ENCODE results near the gene PRDX1.
A peak's percentile ranks its signal among the peaks of the same experiment; 100 is the strongest.

The PRDX1 gene

GRCh38 chr1:45521413-45522323 is at the start of gene PRDX1:
TSS of gene PRDX1 (minus strand) at chr1:45521884. CDS start at chr1:45519043, 2,841 bp downstream.
- peak; percentile 96 to 99 for DNase-seq

DNA sequence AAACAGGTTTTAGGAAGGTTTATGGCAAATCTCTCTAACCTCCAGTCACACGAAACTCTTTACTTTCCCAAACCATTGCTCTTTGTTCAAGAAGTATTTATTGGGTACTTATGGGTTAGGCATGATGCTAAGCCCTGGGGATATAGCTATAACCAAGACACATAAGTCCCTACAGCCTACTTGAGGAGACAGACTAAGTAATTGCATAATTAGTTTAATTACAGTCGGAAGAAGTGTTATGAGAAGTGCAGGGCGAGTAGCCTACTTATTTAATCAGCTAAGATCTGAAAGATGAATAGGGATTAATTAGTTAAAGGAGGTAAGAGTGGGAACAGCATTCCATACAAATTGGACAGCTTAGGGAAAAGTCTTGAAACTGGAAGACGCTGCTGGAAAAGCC is 48.9 kb upstream of the PRDX1 start:
- DNase-seq = no peak

GRCh38 chr1:45569962-45570581 is 48.4 kb upstream of the PRDX1 start:
- DNase-seq = peak; percentile 52 to 67

GRCh38 chr1:45569571-45569961 is 47.9 kb upstream of the PRDX1 start:
- DNase-seq = no peak

DNA sequence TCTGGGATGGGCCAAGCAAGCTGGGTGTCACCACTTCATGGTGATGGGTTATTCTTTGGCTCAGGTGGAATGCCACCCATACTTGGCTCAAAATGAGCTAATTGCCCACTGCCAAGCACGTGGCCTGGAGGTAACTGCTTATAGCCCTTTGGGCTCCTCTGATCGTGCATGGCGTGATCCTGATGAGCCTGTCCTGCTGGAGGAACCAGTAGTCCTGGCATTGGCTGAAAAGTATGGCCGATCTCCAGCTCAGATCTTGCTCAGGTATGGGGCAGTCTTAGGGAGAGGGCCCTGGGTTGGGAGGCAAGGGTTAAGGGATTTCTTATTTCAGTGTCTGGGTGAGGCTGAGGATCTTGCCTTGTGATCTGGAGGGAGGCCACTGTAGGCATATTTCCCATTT is 46.7 kb upstream of the PRDX1 start:
- no peak for DNase-seq

- DNase-seq = no peak
Observed at GRCh38 chr1:45567911-45568310, 46.2 kb upstream of the PRDX1 start.

GRCh38 chr1:45566722-45567121 is 45.0 kb upstream of the PRDX1 start:
- no peak for DNase-seq

- no peak for DNase-seq
Observed at GRCh38 chr1:45563843-45564242, 42.2 kb upstream of the PRDX1 start.

GRCh38 chr1:45557422-45557944 is 35.8 kb upstream of the PRDX1 start:
- DNase-seq = no peak

DNA sequence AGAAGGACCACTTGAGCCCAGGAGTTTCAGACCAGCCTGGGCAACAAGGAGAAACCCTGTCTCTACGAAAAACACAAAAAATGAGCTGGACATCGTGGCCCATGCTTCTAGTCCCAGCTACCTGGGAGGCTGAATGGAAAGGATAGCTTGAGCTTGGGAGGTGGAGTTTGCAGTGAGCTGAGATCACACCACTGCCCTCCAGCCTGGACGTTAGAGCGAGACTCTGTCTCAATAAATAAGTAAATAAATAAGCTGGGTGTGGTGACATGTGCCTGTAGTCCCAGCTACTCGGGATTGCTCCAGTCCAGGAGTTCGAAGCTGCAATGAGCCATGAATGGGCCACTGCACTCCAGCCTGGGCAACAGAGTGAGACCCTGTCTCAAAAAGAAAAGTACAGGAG is 32.5 kb upstream of the PRDX1 start:
- no peak for DNase-seq

- DNase-seq = no peak
Observed at GRCh38 chr1:45552331-45552730, 30.6 kb upstream of the PRDX1 start.

DNA sequence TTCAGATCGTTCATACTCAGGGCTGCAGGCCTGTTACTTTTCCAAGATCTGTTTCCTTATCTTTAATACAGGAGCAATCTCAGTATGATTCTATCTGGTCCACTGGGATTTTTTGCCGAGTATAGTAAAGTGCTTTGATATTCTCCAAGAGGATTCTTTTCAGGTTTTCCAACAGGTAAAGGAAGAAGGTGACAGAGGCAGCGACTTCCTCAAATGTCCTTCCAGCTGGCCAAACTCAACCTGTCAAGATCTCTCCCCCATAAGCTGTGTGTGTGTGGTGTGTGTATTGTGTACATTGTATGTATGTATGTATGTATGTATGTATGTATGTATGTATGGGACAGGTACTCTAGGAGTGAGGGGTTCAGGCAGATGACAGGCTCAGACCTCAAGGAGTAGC is 30.0 kb upstream of the PRDX1 start:
- DNase-seq = no peak

DNA sequence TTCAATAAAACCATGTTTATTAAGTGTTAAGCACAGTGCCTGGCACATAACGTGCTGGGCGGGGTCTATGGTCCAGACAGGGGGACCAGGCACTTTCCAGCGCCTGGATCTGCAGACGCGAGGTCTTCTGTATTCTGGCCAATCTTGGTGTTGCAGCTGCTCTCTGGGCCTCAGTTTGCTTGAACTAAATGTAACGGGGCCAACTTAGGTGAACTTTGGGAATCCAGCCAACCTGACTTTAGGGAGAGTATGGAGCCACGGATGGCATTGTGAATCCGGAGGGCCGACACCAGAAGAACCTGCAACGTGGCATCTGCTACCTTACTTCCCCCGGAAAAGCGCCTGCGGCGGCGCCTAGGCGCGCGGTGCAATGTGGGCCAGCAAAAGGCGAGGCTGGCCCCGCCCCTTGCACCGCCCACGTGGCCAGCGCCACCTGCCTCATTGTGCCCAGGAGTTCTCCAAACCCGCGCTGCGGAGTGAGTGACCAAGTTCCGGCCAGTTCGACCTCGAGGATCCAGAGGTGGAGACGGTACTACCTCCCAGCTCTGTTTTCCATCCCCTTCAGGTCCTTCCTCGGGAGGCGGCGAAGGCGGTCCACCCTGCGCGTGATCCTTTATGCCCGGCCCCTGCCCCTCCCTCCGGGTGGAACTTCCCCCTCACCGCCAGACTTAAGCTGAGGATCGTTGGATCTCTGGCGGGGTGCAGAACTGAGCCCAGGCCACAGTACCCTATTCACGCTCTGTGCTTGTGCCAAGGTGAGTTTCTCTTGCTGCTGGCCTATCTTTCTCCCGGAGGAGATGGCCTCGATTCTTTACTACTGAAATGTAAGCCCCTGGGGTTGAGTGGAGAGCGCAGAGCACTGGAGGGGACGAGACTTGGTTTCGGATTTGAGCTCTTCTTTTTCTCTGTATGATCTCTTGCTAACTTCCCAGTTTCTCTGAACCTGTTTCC is 29.0 kb upstream of the PRDX1 start, which contains the start of gene AKR1A1:
TSS of gene AKR1A1 (plus strand) at position 426 of the 951 bp plus-strand sequence. CDS start 10,969 bp downstream, outside the sequence.
- peak; percentile 86 to 89 for DNase-seq

GRCh38 chr1:45545553-45546310 is 24.0 kb upstream of the PRDX1 start:
- DNase-seq = no peak

DNA sequence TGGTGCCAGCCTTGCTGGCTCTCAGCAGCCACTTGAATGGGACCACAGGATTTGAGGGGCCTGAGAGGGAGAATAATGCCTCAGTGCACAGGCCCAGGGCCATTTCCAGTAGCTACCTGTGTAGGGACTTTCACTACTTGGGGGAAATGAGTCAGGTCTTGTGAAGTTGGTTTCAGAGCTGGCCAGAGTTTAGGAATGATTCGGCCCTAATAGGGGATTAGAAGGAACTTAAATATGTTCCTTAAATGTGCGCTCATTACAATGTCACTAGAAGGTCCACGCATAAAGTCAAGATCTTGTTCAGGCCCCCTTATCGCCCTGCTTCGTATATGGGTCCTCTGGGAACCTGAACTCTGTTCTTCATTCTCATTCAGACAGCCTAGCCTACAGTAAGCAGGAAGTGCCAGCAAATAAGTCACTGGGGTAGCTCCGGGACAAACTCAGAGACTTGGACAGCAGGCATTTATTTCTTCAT is 23.4 kb upstream of the PRDX1 start:
- no peak for DNase-seq

- no peak for DNase-seq
Observed at GRCh38 chr1:45544530-45544929, 22.8 kb upstream of the PRDX1 start.

DNA sequence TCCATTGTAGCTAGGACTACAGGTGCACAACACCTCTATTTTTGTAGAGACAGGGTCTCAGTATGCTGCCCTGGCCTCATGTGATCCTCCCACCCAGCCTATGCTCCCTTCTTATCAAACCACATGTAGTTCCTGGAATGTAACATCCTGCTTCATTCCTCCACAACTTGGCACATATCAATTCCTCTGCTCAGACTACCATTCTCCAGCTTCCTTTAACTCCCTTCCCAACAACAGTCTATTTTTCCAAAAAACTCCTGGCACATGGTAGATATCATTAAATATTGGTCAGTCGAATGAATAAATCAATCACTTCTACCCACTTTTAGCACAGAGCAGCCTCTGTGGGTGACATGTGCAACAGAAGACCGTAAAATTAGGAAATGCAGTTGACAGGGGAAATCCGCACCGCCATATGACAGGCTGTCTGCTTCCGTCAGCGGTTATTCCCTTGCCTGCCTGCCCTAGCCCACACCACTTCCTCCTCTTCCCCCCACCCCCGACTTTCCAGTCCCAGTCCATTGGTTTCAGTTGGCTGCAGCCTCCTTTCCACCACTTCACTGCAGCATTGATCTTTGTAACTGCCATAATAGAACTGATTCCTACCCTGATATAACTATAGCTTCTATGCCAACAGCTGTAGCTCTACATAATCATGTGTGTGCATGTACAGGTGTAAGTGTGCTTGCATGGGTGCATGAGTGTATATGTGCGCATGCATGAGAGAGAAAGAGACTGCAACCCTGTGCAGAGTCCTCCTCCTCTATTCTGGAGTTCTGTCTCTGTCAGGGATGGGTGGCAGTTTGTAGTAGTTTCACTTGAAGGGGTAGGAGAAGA is 22.1 kb upstream of the PRDX1 start:
- DNase-seq = peak; percentile 57 to 85

DNA sequence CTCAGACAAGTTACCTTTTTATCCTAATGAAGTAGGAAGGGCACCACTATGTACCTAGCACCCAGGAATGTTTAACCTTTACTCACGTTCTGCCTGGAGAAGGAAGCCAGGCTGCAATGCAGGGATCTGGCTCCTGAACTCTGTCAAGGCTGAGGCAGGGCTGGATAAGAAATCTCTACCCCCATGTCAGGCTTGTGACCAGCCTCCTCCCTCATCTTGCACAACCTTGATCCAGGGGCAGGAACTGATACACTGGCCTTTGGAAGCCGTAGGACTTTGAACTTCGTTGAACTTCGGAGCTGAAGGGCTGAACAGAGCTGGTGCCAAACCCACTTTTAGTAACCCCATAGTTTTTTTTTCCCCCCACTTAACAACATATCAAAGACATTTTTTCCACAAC is 20.9 kb upstream of the PRDX1 start:
- DNase-seq = no peak

DNA sequence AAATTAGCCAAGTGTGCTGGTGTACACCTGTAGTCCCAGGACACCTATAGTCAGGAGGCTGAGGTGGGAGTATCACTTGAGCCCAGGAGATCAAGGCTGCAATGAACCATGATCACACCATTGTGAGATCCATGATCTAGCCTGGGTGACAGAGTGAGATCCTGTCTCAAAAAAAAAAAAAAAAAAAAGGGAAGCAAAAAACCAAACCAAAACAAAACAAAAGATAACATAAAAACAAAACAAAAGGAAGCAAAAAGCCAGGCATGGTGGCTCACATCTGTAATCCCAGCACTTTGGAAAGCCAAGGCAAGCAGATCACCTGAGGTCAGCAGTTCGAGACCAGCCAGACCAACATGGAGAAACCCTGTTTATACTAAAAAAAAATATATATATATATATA is 19.5 kb upstream of the PRDX1 start:
- DNase-seq = no peak

DNA sequence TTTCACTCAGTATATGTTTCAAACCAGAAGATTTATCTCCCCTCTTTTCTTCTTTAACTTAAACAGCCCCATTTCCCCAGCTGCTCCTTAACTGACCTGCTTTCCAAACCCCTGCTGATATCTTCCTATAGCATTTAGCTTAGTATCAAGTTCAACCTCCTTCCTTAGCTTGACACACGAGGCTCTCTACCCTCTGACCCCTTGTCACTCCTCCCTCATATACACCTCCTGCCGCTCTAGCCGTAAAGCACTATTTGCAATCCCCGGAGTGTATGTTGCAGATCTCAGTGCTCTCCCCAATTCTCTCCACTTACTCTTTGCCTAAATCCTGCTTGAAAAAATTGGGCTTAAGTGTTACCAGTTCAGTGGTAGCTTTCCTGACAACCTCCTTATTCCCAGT is 15.2 kb upstream of the PRDX1 start:
- no peak for DNase-seq

Data from stimulated activated CD4-positive, alpha-beta T cell treated with anti-CD3 and anti-CD28 coated beads, Interleukin-4, amount 100 ng/mL, for 4 hours (primary cell).